PC-3 (cell line): ENCODE data around the gene CFAP45. TPM values are rescaled to one million over a fixed set of nuclear protein-coding genes. Genes with fewer than 3 reads are reported as not detected.

ENCODE experiments used
- ATAC-seq: fragments of 200-7000 bp; cut with Tn5 transposase; 2 replicates; pipeline ENCODE4 v1.9.1; 2020; ENCODE audit warnings: mild to moderate bottlenecking, moderate library complexity
- BruUV-seq: library from RNA; stranded (reverse); fragments of 400-500 nt; replicated peaks from 2 replicates; lab custom pipeline; 2021; lab: Mats Ljungman, UMichigan
- CTCF ChIA-PET: fragments of 300-600 bp; sonication (Branson Sonifier 250); formaldehyde crosslinking; loops from one replicate; lab custom pipeline; 2022; ENCODE audit warnings: antibody characterized with exemption; lab: Charles Lee
- POLR2A ChIA-PET: fragments of 300-600 bp; sonication (Branson Sonifier 250); formaldehyde crosslinking; loops from one replicate; lab custom pipeline; 2022; ENCODE audit warnings: antibody characterized with exemption; ENCODE audit not compliant: unreplicated experiment; lab: Charles Lee
- DNase-seq: peaks from one replicate; pipeline ENCODE4 v3.0.0-alpha.2; 2015
- H2AFZ ChIP-seq: fragments of 300-600 bp; sonication (generic); 2 replicates; pipeline ENCODE4 v1.6.0; 2016; ENCODE audit warnings: antibody characterized with exemption, low read length
- H3F3A ChIP-seq: fragments of 300-600 bp; sonication (generic); one replicate; pipeline ENCODE4 v1.6.0; 2017; ENCODE audit warnings: antibody characterized with exemption, low read length, control low read depth, mild to moderate bottlenecking; ENCODE audit not compliant: unreplicated experiment
- H3K27ac ChIP-seq: fragments of 300-600 bp; sonication (generic); 2 replicates; pipeline ENCODE4 v1.5.1; 2016; ENCODE audit warnings: mild to moderate bottlenecking, low read length
- H3K27me3 ChIP-seq: fragments of 300-600 bp; sonication (generic); 2 replicates; pipeline ENCODE4 v1.6.1; 2016; ENCODE audit warnings: low read length, mixed read lengths
- H3K36me3 ChIP-seq: fragments of 300-600 bp; sonication (generic); 2 replicates; pipeline ENCODE4 v1.6.1; 2016; ENCODE audit warnings: low read depth, mixed run types, low read length, mixed read lengths
- H3K4me1 ChIP-seq: fragments of 300-600 bp; sonication (generic); 2 replicates; pipeline ENCODE4 v1.5.1; 2016; ENCODE audit warnings: low read length; ENCODE audit not compliant: insufficient read depth
- H3K4me2 ChIP-seq: fragments of 300-600 bp; sonication (generic); 2 replicates; pipeline ENCODE4 v1.6.0; 2016; ENCODE audit warnings: low read length
- H3K4me3 ChIP-seq: fragments of 300-600 bp; sonication (generic); 2 replicates; pipeline ENCODE4 v1.5.1; 2016; ENCODE audit warnings: mild to moderate bottlenecking, low read length, mixed read lengths
- H3K79me2 ChIP-seq: fragments of 300-600 bp; sonication (generic); 2 replicates; pipeline ENCODE4 v1.6.1; 2017; ENCODE audit warnings: low read length, mixed read lengths
- H3K9ac ChIP-seq: fragments of 300-600 bp; sonication (generic); 2 replicates; pipeline ENCODE4 v1.6.0; 2016; ENCODE audit warnings: mild to moderate bottlenecking, low read length
- H3K9me2 ChIP-seq: fragments of 300-600 bp; sonication (generic); replicated peaks from 2 replicates; pipeline ENCODE4 v1.6.1; 2016; ENCODE audit warnings: mixed run types, low read length, mixed read lengths
- H3K9me3 ChIP-seq: fragments of 300-600 bp; sonication (generic); 2 replicates; pipeline ENCODE4 v1.6.1; 2016; ENCODE audit warnings: low read length, mixed read lengths
- H4K20me1 ChIP-seq: fragments of 300-600 bp; sonication (generic); 2 replicates; pipeline ENCODE4 v1.6.1; 2016; ENCODE audit warnings: low read length, mixed read lengths
- CTCF ChIP-seq: fragments of 300-600 bp; sonication (generic); conservative IDR thresholded peaks from 2 replicates; pipeline ENCODE4 v1.5.1; 2017; ENCODE audit warnings: antibody characterized with exemption, low read depth, mild to moderate bottlenecking, low read length
- EZH2 ChIP-seq: fragments of 300-600 bp; sonication (generic); IDR thresholded peaks from one replicate; pipeline ENCODE4 v1.6.1; 2017; ENCODE audit warnings: antibody characterized with exemption, mild to moderate bottlenecking, low read length; ENCODE audit not compliant: unreplicated experiment
- EZH2phosphoT487 ChIP-seq: fragments of 300-600 bp; sonication (generic); IDR thresholded peaks from 2 replicates; pipeline ENCODE4 v1.6.1; 2018; ENCODE audit warnings: mild to moderate bottlenecking, antibody characterized with exemption, low read length, borderline replicate concordance
- intact Hi-C: fragments of 100-400 bp; cut with micrococcal nuclease; formaldehyde crosslinking; loops from 2 replicates; pipeline ENCODE4 v1.9.0; 2023
- total RNA-seq: library from RNA; depleted of rRNA; stranded (reverse); fragments of >200 nt; gene quantifications from 2 replicates; pipeline ENCODE4 v1.2.3, GENCODE V29; 2014

CFAP45 gene
- total RNA-seq, 1 experiment from 2014 or later, result 1.6 TPM

GRCh38 chr1:159941591-159942560 lies 41.9 kb upstream of the CFAP45 start:
- Histone ChIP-seq H3K4me3 (no peak overlapping the region), H3K36me3 (no peaks in the 10 kb centered on the region), H3K79me2 (peaks cover 23% of the 10 kb centered on the region), H4K20me1 (no peaks in the 10 kb centered on the region), H3K9me2 (no peaks in the 10 kb centered on the region), H3F3A (no peaks in the 10 kb centered on the region), H3K4me2 (no peak overlapping the region), H3K27me3 (no peaks in the 10 kb centered on the region), H3K9me3 (no peaks in the 10 kb centered on the region), H3K4me1 (peaks cover 46% of the 10 kb centered on the region), H3K9ac (no peak overlapping the region), H3K27ac (no peak overlapping the region), H2AFZ (no peak overlapping the region)
- CTCF ChIA-PET, result interaction anchor here (0.9 kb wide), 1 partner anchor 66 kb away, joined by 5 read pairs; no protein-coding TSS in a partner anchor
- BruUV-seq, result no TSS peak
- POLR2A ChIA-PET, result no interaction called here
- intact Hi-C loops, result no loop called here
- ATAC-seq, result no peak
- no peak for DNase-seq
- TF ChIP-seq CTCF (no peak), EZH2 (no peak), EZH2phosphoT487 (no peak)

DNA sequence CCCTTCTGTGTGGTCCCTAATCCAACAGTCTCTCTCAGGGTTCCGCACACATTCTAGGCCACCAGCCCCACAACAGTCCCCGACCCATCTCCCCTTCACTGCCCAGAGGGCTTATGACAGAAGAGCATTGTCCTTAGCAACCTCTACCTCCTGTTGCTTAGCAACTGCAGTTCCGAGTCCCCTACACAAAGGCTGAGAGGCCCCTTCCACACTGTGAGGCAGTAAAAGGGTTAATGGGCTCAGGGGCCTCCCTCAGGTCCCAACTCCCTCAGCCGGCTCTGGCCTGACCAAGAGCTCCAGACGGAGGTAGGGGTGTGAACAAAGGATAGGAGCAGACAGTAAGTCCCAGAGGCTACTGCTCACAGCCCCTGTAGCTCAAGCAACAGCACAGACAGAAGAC lies 41.2 kb upstream of the CFAP45 start:
- Histone ChIP-seq H3K79me2 (peaks cover 23% of the 10 kb centered on the region), H3K4me3 (no peak overlapping the region), H3F3A (no peaks in the 10 kb centered on the region), H3K27me3 (no peaks in the 10 kb centered on the region), H3K9ac (no peak overlapping the region), H3K9me3 (no peaks in the 10 kb centered on the region), H2AFZ (no peak overlapping the region), H4K20me1 (no peaks in the 10 kb centered on the region), H3K9me2 (no peaks in the 10 kb centered on the region), H3K4me2 (no peak overlapping the region), H3K4me1 (peaks cover 45% of the 10 kb centered on the region), H3K27ac (no peak overlapping the region), H3K36me3 (no peaks in the 10 kb centered on the region)
- no peak for ATAC-seq
- no TSS peak for BruUV-seq
- intact Hi-C loops, result no loop called here
- TF ChIP-seq CTCF, result no peak
- TF ChIP-seq EZH2phosphoT487, result no peak
- no peak for TF ChIP-seq EZH2
- no peak for DNase-seq
- POLR2A ChIA-PET, result no interaction called here
- CTCF ChIA-PET, result interaction anchor here (0.9 kb wide), 1 partner anchor 67 kb away, joined by 5 read pairs; no protein-coding TSS in a partner anchor
